Measurements from ENCODE around the gene PSMA1. TPM values are rescaled to one million over a fixed set of nuclear protein-coding genes. Genes with fewer than 3 reads are reported as not detected.

Gene PSMA1
- total and polyA plus RNA-seq, 10 donors = 103 to 188 (median 135) TPM

GRCh38 chr11:14565845-14566244 is 45.7 kb upstream of the PSMA1 start:
- 87 to 100% (median 97%) methylated on average over 2 of the region's 2 CpGs for WGBS, 5 donors
- H3K36me3 ChIP-seq = no peaks in the 10 kb centered on the region

GRCh38 chr11:14555818-14556217 is 35.6 kb upstream of the PSMA1 start:
- H3K27ac ChIP-seq = peak overlapping the region in 4 of 8 donors; percentile 35 to 73 (median 56)
- no peaks in the 10 kb centered on the region for H3K27me3 ChIP-seq (replicated peaks in 1 of 7)
- intact Hi-C loops (cut with DNase I; ENCODE audit: low total_unique reads) = no loop called here
- no peaks in the 10 kb centered on the region for H3K9me3 ChIP-seq
- H3K4me1 ChIP-seq = peaks cover 0 to 18% (median 8%) of the 10 kb centered on the region in 6 donors
- no peaks in the 10 kb centered on the region for H3K36me3 ChIP-seq
- WGBS, 5 donors = 80 to 91% (median 87%) methylated on average over 1 of the region's 1 CpG
- no peak for TF ChIP-seq CTCF (IDR thresholded peaks at IDR 0.05 in 8 of 11, conservative IDR thresholded peaks at IDR 0.05 in 3 of 11)
- TF ChIP-seq POLR2A (IDR thresholded peaks at IDR 0.05) = no peak
- no peak for TF ChIP-seq POLR2AphosphoS5 (IDR thresholded peaks at IDR 0.05)
- H3K4me3 ChIP-seq = no peak overlapping the region
- DNase-seq = no peak

More at GRCh38 chr11:14565845-14566244, 45.7 kb upstream of the PSMA1 start:
- Histone ChIP-seq H3K4me3 (no peak overlapping the region), H3K4me1 (peaks cover 0 to 11% (median 0%) of the 10 kb centered on the region in 6 donors), H3K27ac (no peak overlapping the region), H3K27me3 (replicated peaks in 1 of 7) (no peaks in the 10 kb centered on the region), H3K9me3 (peaks cover 0 to 2% (median 0%) of the 10 kb centered on the region in 8 donors)
- intact Hi-C loops (cut with DNase I; ENCODE audit: low total_unique reads) = no loop called here
- TF ChIP-seq POLR2AphosphoS5 (IDR thresholded peaks at IDR 0.05) (no peak), POLR2A (IDR thresholded peaks at IDR 0.05) (no peak), CTCF (IDR thresholded peaks at IDR 0.05 in 8 of 11, conservative IDR thresholded peaks at IDR 0.05 in 3 of 11) (no peak)
- no peak for DNase-seq

GRCh38 chr11:14554959-14555358 is 34.8 kb upstream of the PSMA1 start:
- no peaks in the 10 kb centered on the region for H3K27me3 ChIP-seq (replicated peaks in 1 of 7)
- no peaks in the 10 kb centered on the region for H3K36me3 ChIP-seq
- no peak overlapping the region for H3K4me3 ChIP-seq
- H3K9me3 ChIP-seq = no peaks in the 10 kb centered on the region
- WGBS, 5 donors = 17 to 35% (median 23%) methylated on average over 2 of the region's 2 CpGs
- intact Hi-C loops (cut with DNase I; ENCODE audit: low total_unique reads) = no loop called here
- DNase-seq = no peak
- peak overlapping the region in 4 of 8 donors; percentile 44 to 73 (median 68) for H3K27ac ChIP-seq
- peaks cover 0 to 18% (median 8%) of the 10 kb centered on the region in 6 donors for H3K4me1 ChIP-seq
- TF ChIP-seq CTCF (IDR thresholded peaks at IDR 0.05 in 8 of 11, conservative IDR thresholded peaks at IDR 0.05 in 3 of 11) (no peak), POLR2AphosphoS5 (IDR thresholded peaks at IDR 0.05) (peak in 1 of 3 donors; percentile 69)

- peaks cover 0 to 18% (median 8%) of the 10 kb centered on the region in 6 donors for H3K4me1 ChIP-seq
- H3K36me3 ChIP-seq = no peaks in the 10 kb centered on the region
- intact Hi-C loops (cut with DNase I; ENCODE audit: low total_unique reads) = no loop called here
- no peak overlapping the region for H3K27ac ChIP-seq
- no peaks in the 10 kb centered on the region for H3K27me3 ChIP-seq (replicated peaks in 1 of 7)
- H3K9me3 ChIP-seq = no peaks in the 10 kb centered on the region
- H3K4me3 ChIP-seq = no peak overlapping the region
- 92 to 99% (median 94%) methylated on average over 4 of the region's 4 CpGs for WGBS, 5 donors
- no peak for DNase-seq
- no peak for TF ChIP-seq POLR2AphosphoS5 (IDR thresholded peaks at IDR 0.05)
- no peak for TF ChIP-seq POLR2A (IDR thresholded peaks at IDR 0.05)
- no peak for TF ChIP-seq CTCF (IDR thresholded peaks at IDR 0.05 in 8 of 11, conservative IDR thresholded peaks at IDR 0.05 in 3 of 11)
Measured at GRCh38 chr11:14552089-14552488, 31.9 kb upstream of the PSMA1 start.
